GM12892 (cell line): Measurements from ENCODE around the gene ANKRD6.

ENCODE experiments used
- POLR2A ChIP-seq: IDR thresholded peaks from 2 replicates; pipeline ENCODE4 v1.6.1; 2011; ENCODE audit warnings: low read depth, low read length, control low read depth
- POLR2AphosphoS5 ChIP-seq: IDR thresholded peaks from 2 replicates; pipeline ENCODE4 v1.6.1; 2011; ENCODE audit warnings: low read depth, low read length, control low read depth
- TAF1 ChIP-seq: IDR thresholded peaks from 2 replicates; pipeline ENCODE4 v1.6.1; 2011; ENCODE audit warnings: low read depth, mild to moderate bottlenecking, control low read depth, low read length, borderline replicate concordance

DNA sequence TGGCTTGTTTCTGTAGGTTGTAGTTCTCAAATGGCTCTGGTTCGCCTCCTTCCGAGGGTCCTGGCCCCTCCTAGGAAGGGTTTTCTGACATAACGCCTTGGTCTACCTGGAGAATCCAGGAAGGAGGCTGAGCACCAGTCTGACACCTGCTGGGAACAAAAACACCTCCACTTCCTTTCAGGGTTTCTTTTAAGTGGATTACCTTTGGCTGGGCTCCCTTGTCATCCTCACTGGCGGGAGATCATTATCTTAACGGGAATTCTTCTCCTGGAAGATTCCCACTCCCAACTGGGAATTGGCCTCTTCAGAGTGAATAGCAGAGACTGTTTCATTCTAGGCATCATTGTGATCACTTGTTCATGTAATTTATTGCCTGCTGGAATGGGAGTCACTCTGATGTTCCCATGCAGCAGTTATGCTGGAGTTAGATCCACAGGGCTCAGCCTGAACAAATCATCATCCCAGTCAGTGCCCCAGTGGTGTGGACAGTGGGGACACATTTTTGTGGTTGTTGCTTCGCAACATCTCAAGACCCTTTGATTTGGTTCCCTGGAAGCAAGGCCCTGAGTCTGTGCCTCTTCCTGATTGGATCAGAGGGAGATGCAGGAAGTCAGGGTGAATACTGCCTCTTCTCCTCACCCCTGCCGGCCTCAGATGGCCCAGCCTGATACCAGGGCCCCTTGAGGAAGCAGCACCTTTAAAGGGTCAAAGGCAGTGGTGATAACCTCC, 156.5 kb downstream of the ANKRD6 start:
- TF ChIP-seq POLR2A (no peak), TAF1 (no peak), POLR2AphosphoS5 (no peak)
